ENCODE results near the gene ITPR1. TPM values are rescaled to one million over a fixed set of nuclear protein-coding genes. Genes with fewer than 3 reads are reported as not detected.
A peak's percentile ranks its signal among the peaks of the same experiment; 100 is the strongest.

Gene ITPR1
- total and polyA plus RNA-seq, 3 experiments from 2014 or later = 14.9 to 85.8 (median 82.6) TPM

DNA sequence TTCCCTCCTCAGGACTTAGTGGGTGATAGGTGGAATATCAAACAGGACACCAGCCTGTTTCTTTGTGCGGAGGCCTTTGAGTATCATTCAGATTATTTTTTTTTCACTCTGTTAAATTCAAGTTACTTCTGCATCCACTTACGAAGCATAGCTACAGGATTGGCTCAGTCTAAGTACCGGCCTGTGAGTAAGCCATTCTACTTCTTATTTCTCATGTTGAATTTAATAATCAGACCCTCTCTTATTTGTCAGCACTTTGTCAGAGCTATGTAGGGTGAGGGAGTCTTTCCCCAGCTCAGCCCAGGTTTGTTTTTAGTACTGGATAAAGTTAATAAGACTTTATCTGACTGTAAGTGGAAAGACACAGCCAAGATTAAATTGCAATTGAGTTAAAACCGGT lies 54.7 kb downstream of the ITPR1 start:
- no peak overlapping the region for H3K27ac ChIP-seq (ENCODE audit: low read depth, low read length)
- H3K27me3 ChIP-seq (ENCODE audit: insufficient read depth, low read length, poor library complexity, severe bottlenecking) = no peaks in the 10 kb centered on the region
- ChIA-PET POLR2A (no interaction called here), CTCF (no interaction called here)
- H3K36me3 ChIP-seq (ENCODE audit: insufficient read depth, low read length) = no peaks in the 10 kb centered on the region
- Mint-ChIP-seq H3K4me3 (no peak overlapping the region), H3K27ac (peak overlapping the region in 1 of 8 donors; percentile 32), H3K4me1 (peaks cover 12 to 32% (median 12%) of the 10 kb centered on the region in 3 donors), H3K36me3 (peaks cover 0 to 5% (median 0%) of the 10 kb centered on the region in 3 donors), H3K9me3 (no peaks in the 10 kb centered on the region), H3K27me3 (no peaks in the 10 kb centered on the region)
- no peaks in the 10 kb centered on the region for H3K9me3 ChIP-seq (ENCODE audit: low read length)
- DNase-seq = no peak
- no peak overlapping the region for H3K4me3 ChIP-seq (ENCODE audit: low read length)
- H3K4me1 ChIP-seq (ENCODE audit: insufficient read depth, low read length) = no peaks in the 10 kb centered on the region

DNA sequence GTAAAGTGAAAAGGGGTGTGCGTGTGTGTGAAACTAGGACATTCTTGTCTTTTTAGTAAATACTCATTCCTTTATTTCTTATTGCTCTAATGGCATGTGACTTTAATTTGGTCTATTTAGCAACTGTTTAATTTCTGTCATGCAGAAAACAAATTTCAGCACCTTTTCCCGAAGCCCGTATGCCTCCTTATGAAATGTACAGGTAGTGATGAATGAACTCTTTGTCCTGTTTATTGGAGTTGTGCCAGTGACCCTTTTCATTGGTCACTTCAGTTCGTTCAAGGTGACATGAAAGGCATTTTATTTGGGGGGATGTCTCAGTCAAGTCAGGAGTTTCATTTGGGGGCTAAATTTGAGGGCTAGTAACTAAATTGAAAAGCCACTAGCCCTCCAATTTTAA lies 55.2 kb downstream of the ITPR1 start:
- Histone ChIP-seq H3K36me3 (ENCODE audit: insufficient read depth, low read length) (no peaks in the 10 kb centered on the region), H3K27ac (ENCODE audit: low read depth, low read length) (no peak overlapping the region), H3K4me3 (ENCODE audit: low read length) (no peak overlapping the region), H3K9me3 (ENCODE audit: low read length) (no peaks in the 10 kb centered on the region), H3K27me3 (ENCODE audit: insufficient read depth, low read length, poor library complexity, severe bottlenecking) (no peaks in the 10 kb centered on the region), H3K4me1 (ENCODE audit: insufficient read depth, low read length) (no peaks in the 10 kb centered on the region)
- no peaks in the 10 kb centered on the region for H3K27me3 Mint-ChIP-seq
- H3K27ac Mint-ChIP-seq = no peak overlapping the region
- H3K4me3 Mint-ChIP-seq = no peak overlapping the region
- ChIA-PET CTCF (no interaction called here), POLR2A (no interaction called here)
- no peak for DNase-seq
- no peaks in the 10 kb centered on the region for H3K9me3 Mint-ChIP-seq
- peaks cover 0 to 5% (median 0%) of the 10 kb centered on the region in 3 donors for H3K36me3 Mint-ChIP-seq
- H3K4me1 Mint-ChIP-seq = peaks cover 12 to 32% (median 14%) of the 10 kb centered on the region in 3 donors

DNA sequence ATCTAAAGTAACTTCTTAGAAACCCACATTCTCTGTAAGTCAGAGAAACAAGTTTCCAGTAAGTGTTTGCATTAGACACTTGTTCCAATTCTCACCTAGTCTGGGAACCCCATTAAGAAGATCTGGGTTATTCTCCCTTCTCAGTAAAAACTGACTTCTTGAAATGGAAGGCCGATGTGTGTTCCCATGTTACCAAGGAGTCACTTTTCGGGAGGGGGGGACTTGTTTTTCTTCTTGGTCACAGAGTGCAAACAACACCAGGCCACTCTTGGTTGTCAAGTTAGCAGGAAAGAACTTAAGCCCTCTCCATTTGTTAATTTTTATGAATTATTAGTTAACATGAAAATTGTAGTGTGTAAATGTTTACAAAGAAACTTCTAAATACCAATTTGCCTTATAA lies 55.6 kb downstream of the ITPR1 start:
- Mint-ChIP-seq H3K4me1 (peaks cover 12 to 32% (median 14%) of the 10 kb centered on the region in 3 donors), H3K4me3 (no peak overlapping the region), H3K27me3 (no peaks in the 10 kb centered on the region), H3K9me3 (no peaks in the 10 kb centered on the region), H3K36me3 (peaks cover 0 to 5% (median 0%) of the 10 kb centered on the region in 3 donors), H3K27ac (no peak overlapping the region)
- no peaks in the 10 kb centered on the region for H3K9me3 ChIP-seq (ENCODE audit: low read length)
- H3K4me1 ChIP-seq (ENCODE audit: insufficient read depth, low read length) = no peaks in the 10 kb centered on the region
- H3K27ac ChIP-seq (ENCODE audit: low read depth, low read length) = no peak overlapping the region
- ChIA-PET POLR2A (no interaction called here), CTCF (no interaction called here)
- no peak for DNase-seq
- H3K4me3 ChIP-seq (ENCODE audit: low read length) = no peak overlapping the region
- H3K36me3 ChIP-seq (ENCODE audit: insufficient read depth, low read length) = no peaks in the 10 kb centered on the region
- no peaks in the 10 kb centered on the region for H3K27me3 ChIP-seq (ENCODE audit: insufficient read depth, low read length, poor library complexity, severe bottlenecking)

DNA sequence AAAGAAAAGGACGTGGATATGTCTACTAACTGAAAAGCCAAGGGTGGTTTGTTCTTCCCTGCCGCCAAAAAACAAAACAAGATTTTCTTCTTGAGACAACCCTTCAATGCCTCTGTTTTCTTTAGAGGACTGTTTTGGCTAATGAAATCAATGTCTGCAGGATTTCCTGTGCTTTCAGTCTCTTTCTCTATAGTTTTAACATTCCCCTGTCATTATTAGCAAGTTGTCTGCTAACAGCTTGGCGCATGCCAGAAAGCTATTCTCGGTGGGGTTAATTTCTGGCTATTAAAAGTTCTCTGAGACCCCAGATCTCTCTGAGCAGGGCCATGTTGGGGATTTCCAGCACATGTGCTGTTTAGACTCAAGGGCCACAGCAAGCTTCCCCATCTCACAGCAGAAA lies 56.7 kb downstream of the ITPR1 start:
- H3K36me3 Mint-ChIP-seq = peaks cover 2 to 8% (median 8%) of the 10 kb centered on the region in 3 donors
- no peaks in the 10 kb centered on the region for H3K27me3 ChIP-seq (ENCODE audit: insufficient read depth, low read length, poor library complexity, severe bottlenecking)
- H3K4me3 ChIP-seq (ENCODE audit: low read length) = no peak overlapping the region
- ChIA-PET POLR2A (no interaction called here), CTCF (no interaction called here)
- H3K27ac Mint-ChIP-seq = peak overlapping the region in 1 of 8 donors; percentile 34
- DNase-seq = no peak
- no peaks in the 10 kb centered on the region for H3K27me3 Mint-ChIP-seq
- no peaks in the 10 kb centered on the region for H3K4me1 ChIP-seq (ENCODE audit: insufficient read depth, low read length)
- H3K9me3 Mint-ChIP-seq = no peaks in the 10 kb centered on the region
- no peak overlapping the region for H3K27ac ChIP-seq (ENCODE audit: low read depth, low read length)
- H3K36me3 ChIP-seq (ENCODE audit: insufficient read depth, low read length) = no peaks in the 10 kb centered on the region
- H3K4me1 Mint-ChIP-seq = peaks cover 16 to 36% (median 21%) of the 10 kb centered on the region in 3 donors
- no peak overlapping the region for H3K4me3 Mint-ChIP-seq
- no peaks in the 10 kb centered on the region for H3K9me3 ChIP-seq (ENCODE audit: low read length)

DNA sequence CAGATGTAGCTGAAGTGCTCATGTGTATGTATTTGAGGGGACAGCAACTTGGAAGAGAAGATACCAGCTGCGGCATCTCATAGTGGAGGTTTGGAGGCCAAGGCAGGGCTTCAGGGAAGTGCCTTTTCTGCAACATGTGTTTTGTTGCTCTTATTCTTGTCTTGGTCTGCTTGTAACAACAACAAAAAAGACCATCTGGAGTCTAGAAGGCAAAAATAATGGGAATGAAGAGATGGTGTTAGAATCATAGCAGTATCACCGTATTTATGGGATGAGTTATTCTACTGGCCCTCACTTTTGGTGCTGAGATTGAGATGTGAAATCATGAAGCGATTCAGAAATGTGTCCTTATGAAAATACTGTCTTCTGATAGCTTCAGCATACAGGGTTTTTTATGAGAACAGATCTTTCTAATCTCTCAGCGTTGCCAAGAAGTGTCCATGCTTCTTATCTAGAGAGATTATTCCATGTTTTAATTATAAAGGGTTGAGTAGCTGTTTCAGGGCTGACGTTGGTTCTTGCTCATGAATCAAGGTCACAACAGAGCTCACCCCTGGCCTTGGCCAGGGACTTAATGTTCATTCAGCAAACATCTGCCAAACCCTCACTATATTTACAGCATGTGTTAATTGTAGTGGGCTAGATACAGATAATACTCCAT lies 58.0 kb downstream of the ITPR1 start:
- Histone ChIP-seq H3K36me3 (ENCODE audit: insufficient read depth, low read length) (no peaks in the 10 kb centered on the region), H3K27me3 (ENCODE audit: insufficient read depth, low read length, poor library complexity, severe bottlenecking) (no peaks in the 10 kb centered on the region), H3K4me1 (ENCODE audit: insufficient read depth, low read length) (no peaks in the 10 kb centered on the region), H3K4me3 (ENCODE audit: low read length) (no peak overlapping the region), H3K9me3 (ENCODE audit: low read length) (no peaks in the 10 kb centered on the region), H3K27ac (ENCODE audit: low read depth, low read length) (no peak overlapping the region)
- ChIA-PET POLR2A (no interaction called here), CTCF (interaction anchor here (0.6 kb wide), 1 partner anchor 59 kb away, joined by 3 read pairs; no protein-coding TSS in a partner anchor)
- no peak for DNase-seq
- peaks cover 4 to 13% (median 9%) of the 10 kb centered on the region in 3 donors for H3K36me3 Mint-ChIP-seq
- H3K4me3 Mint-ChIP-seq = no peak overlapping the region
- H3K9me3 Mint-ChIP-seq = peaks cover 0 to 1% (median 0%) of the 10 kb centered on the region in 5 donors
- H3K27ac Mint-ChIP-seq = peak overlapping the region in 2 of 8 donors; percentile 33 to 62
- H3K4me1 Mint-ChIP-seq = peaks cover 16 to 33% (median 21%) of the 10 kb centered on the region in 3 donors
- no peaks in the 10 kb centered on the region for H3K27me3 Mint-ChIP-seq

DNA sequence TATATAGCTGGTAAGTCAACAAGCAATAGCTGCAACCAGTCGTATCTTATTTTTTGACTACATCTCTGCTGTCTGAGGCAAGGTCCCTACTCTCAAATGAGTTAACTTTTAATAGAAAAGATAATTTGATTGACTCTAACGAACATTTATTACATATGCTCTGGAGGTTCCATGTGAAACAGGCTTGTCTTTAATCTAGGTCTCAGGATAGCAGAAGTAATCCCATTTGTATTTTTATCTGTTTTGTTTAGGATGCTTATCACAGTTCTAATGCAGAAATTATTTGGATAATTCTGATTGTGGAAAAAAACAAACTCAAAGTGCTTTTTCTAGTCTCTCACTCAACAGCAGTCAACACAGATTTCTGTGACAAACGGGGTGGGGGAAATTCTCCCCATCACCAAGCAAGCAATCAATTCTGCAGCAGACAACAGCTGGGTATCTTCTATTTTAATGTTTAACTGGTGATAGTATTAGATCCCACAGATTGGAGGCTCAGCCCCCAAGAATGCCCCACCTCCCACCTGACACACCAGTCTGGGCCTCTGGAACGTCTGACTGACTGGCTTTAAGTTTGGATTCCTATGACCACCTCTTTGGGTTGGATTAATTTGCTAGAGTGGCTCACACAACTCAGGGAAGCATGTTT lies 58.8 kb downstream of the ITPR1 start:
- no peak overlapping the region for H3K4me3 Mint-ChIP-seq
- Histone ChIP-seq H3K36me3 (ENCODE audit: insufficient read depth, low read length) (no peaks in the 10 kb centered on the region), H3K9me3 (ENCODE audit: low read length) (no peaks in the 10 kb centered on the region), H3K4me1 (ENCODE audit: insufficient read depth, low read length) (no peaks in the 10 kb centered on the region), H3K27me3 (ENCODE audit: insufficient read depth, low read length, poor library complexity, severe bottlenecking) (no peaks in the 10 kb centered on the region), H3K4me3 (ENCODE audit: low read length) (no peak overlapping the region), H3K27ac (ENCODE audit: low read depth, low read length) (no peak overlapping the region)
- CTCF ChIA-PET = interaction anchor here (0.6 to 0.8 kb wide), 2 partner anchors 60 to 82 kb away, joined by 3 read pairs; no protein-coding TSS in a partner anchor
- peaks cover 0 to 8% (median 0%) of the 10 kb centered on the region in 5 donors for H3K9me3 Mint-ChIP-seq
- peaks cover 14 to 26% (median 17%) of the 10 kb centered on the region in 3 donors for H3K4me1 Mint-ChIP-seq
- H3K36me3 Mint-ChIP-seq = peaks cover 5 to 21% (median 12%) of the 10 kb centered on the region in 3 donors
- no peaks in the 10 kb centered on the region for H3K27me3 Mint-ChIP-seq
- no peak for DNase-seq
- no peak overlapping the region for H3K27ac Mint-ChIP-seq
- POLR2A ChIA-PET = no interaction called here

DNA sequence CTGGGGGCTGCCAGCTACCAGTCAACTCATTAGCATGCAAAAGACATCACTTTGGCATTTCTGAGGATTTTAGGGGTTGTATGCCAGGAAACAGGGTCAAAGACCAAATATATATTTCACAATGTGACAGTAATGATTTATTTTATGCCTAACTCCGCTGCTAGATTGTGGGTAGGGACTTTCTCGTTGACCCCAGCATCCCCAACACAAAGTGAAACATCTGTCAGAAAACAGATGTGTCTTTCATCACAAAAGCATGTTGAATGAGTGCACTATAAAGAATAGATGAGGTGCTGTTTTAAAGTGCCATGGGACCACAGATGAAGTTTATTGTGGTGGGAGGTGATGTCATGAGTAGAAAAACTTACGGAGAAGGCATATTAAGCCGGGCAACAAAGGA lies 59.7 kb downstream of the ITPR1 start:
- H3K4me3 Mint-ChIP-seq = no peak overlapping the region
- H3K36me3 Mint-ChIP-seq = peaks cover 10 to 29% (median 15%) of the 10 kb centered on the region in 3 donors
- CTCF ChIA-PET = no interaction called here
- H3K36me3 ChIP-seq (ENCODE audit: insufficient read depth, low read length) = no peaks in the 10 kb centered on the region
- no peak for DNase-seq
- H3K9me3 Mint-ChIP-seq = peaks cover 0 to 10% (median 2%) of the 10 kb centered on the region in 5 donors
- H3K27me3 ChIP-seq (ENCODE audit: insufficient read depth, low read length, poor library complexity, severe bottlenecking) = no peaks in the 10 kb centered on the region
- no peaks in the 10 kb centered on the region for H3K27me3 Mint-ChIP-seq
- POLR2A ChIA-PET = no interaction called here
- H3K27ac Mint-ChIP-seq = peak overlapping the region in 2 of 8 donors; percentile 39 to 63
- no peak overlapping the region for H3K4me3 ChIP-seq (ENCODE audit: low read length)
- peaks cover 12 to 17% (median 15%) of the 10 kb centered on the region in 3 donors for H3K4me1 Mint-ChIP-seq
- H3K9me3 ChIP-seq (ENCODE audit: low read length) = no peaks in the 10 kb centered on the region
- H3K4me1 ChIP-seq (ENCODE audit: insufficient read depth, low read length) = no peaks in the 10 kb centered on the region
- H3K27ac ChIP-seq (ENCODE audit: low read depth, low read length) = no peak overlapping the region

DNA sequence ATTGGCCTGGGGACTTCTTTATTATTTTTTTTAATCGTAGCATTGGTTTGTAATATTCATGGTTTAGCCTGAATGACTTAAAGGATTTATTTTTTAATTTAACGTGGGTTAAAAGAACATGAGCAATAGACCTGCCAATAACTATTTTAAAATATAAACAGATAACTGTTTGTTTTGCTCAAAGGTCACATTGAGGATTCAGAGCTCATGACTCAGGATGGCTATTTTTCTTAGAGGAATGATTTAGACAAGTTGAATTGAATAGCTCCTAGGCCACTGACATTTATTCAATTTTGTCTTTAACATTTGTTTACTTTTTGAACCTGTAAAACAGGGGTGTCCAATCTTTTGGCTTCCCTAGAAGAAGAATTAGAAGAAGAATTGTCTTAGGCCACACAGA lies 68.5 kb downstream of the ITPR1 start:
- Histone ChIP-seq H3K4me3 (ENCODE audit: low read length) (no peak overlapping the region), H3K4me1 (ENCODE audit: insufficient read depth, low read length) (no peaks in the 10 kb centered on the region), H3K36me3 (ENCODE audit: insufficient read depth, low read length) (no peaks in the 10 kb centered on the region), H3K27ac (ENCODE audit: low read depth, low read length) (no peak overlapping the region), H3K9me3 (ENCODE audit: low read length) (no peaks in the 10 kb centered on the region), H3K27me3 (ENCODE audit: insufficient read depth, low read length, poor library complexity, severe bottlenecking) (no peaks in the 10 kb centered on the region)
- H3K27me3 Mint-ChIP-seq = no peaks in the 10 kb centered on the region
- peak overlapping the region in 1 of 8 donors; percentile 57 for H3K27ac Mint-ChIP-seq
- H3K36me3 Mint-ChIP-seq = peaks cover 5 to 14% (median 7%) of the 10 kb centered on the region in 3 donors
- ChIA-PET POLR2A (interaction anchor here (0.6 kb wide), 1 partner anchor 19 kb away, joined by 3 read pairs; no protein-coding TSS in a partner anchor), CTCF (interaction anchor here (0.8 kb wide), 1 partner anchor 43 kb away, joined by 3 read pairs; no protein-coding TSS in a partner anchor)
- H3K9me3 Mint-ChIP-seq = peaks cover 0 to 12% (median 4%) of the 10 kb centered on the region in 5 donors
- DNase-seq = no peak
- no peak overlapping the region for H3K4me3 Mint-ChIP-seq
- peaks cover 2 to 23% (median 5%) of the 10 kb centered on the region in 3 donors for H3K4me1 Mint-ChIP-seq

Measured in CD8-positive, alpha-beta memory T cell (primary cell).